HepG2 (cell line): Measurements from ENCODE around the gene KLKB1. TPM values are rescaled to one million over a fixed set of nuclear protein-coding genes. Genes with fewer than 3 reads are reported as not detected.

Experiments used
- ATAC-seq: fragments of 200-7000 bp; cut with Tn5 transposase; 3 replicates; pipeline ENCODE4 v1.9.1; 2020; ENCODE audit warnings: mild to moderate bottlenecking, moderate library complexity
- BruUV-seq: library from RNA; stranded (reverse); fragments of 400-500 nt; replicated peaks from 2 replicates; lab custom pipeline; 2021; lab: Mats Ljungman, UMichigan
- CTCF ChIA-PET: fragments of 300-600 bp; formaldehyde crosslinking; extraction: SDS; loops from one replicate; lab custom pipeline; 2021; ENCODE audit warnings: low total read pairs, inconsistent platforms, low intra/inter-chr PET ratio; lab: Yijun Ruan, JAX
- POLR2A ChIA-PET: fragments of 350-600 bp; sonication (Branson Sonifier 250); formaldehyde crosslinking; loops from one replicate; lab custom pipeline; 2020; ENCODE audit warnings: antibody characterized with exemption, inconsistent platforms; lab: Yijun Ruan, JAX
- DNase-seq: peaks from one replicate; pipeline ENCODE4 v3.0.0-alpha.2; 2015; ENCODE audit warnings: low spot score
- FAIRE-seq: peaks from 3 replicates; lab custom pipeline; 2011; peaks lifted over from hg19 to GRCh38; lab: Jason Lieb, UNC
- H2AFZ ChIP-seq: one replicate; pipeline ENCODE4 v1.6.1; 2011; ENCODE audit warnings: low read length, inconsistent platforms
- H3K27ac ChIP-seq: fragments of 300-600 bp; 3 replicates; pipeline ENCODE4 v1.8.0; 2011; ENCODE audit warnings: mixed run types, mild to moderate bottlenecking, mixed read lengths, low read length, inconsistent platforms; ENCODE audit not compliant: insufficient read depth; ENCODE audit errors: extremely low read length
- H3K27me3 ChIP-seq, 2 experiments: fragments of 200-600 bp in 1 of 2; 2 replicates in 1 of 2; 3 replicates in 1 of 2; pipeline versions ENCODE4 v1.6.0 to v1.8.0; 2011; ENCODE audit warnings: low read length in 2 of 2, mild to moderate bottlenecking in 2 of 2, moderate library complexity in 2 of 2, inconsistent platforms in 1 of 2; ENCODE audit not compliant: insufficient read depth in 2 of 2, control insufficient read depth in 1 of 2
- H3K36me3 ChIP-seq, 2 experiments: fragments of 200-600 bp in 1 of 2; replicated peaks in 1 of 2; 2 replicates in 1 of 2; 3 replicates in 1 of 2; pipeline versions ENCODE4 v1.5.1 to v1.8.0; 2011; ENCODE audit warnings: low read length in 2 of 2, inconsistent platforms in 1 of 2; ENCODE audit not compliant: insufficient read depth in 2 of 2, control insufficient read depth in 1 of 2
- H3K4me1 ChIP-seq: 2 replicates; pipeline ENCODE4 v1.5.1; 2012; ENCODE audit warnings: low read length, inconsistent platforms; ENCODE audit not compliant: insufficient read depth
- H3K4me2 ChIP-seq: 2 replicates; pipeline ENCODE4 v1.6.0; 2011; ENCODE audit warnings: low read depth, low read length, inconsistent platforms
- H3K4me3 ChIP-seq, 3 experiments: fragments of 200-600 bp in 1 of 3; sonication (generic), shearing (Covaris generic) in 1 of 3; replicated peaks in 1 of 3; 2 replicates each; pipeline ENCODE4 v1.5.1; 2011 to 2016; ENCODE audit warnings: low read length in 3 of 3, inconsistent platforms in 2 of 3, low read depth in 2 of 3, mild to moderate bottlenecking in 2 of 3, control low read depth in 1 of 3, mixed read lengths in 1 of 3; ENCODE audit not compliant: insufficient read depth in 1 of 3
- H3K79me2 ChIP-seq: one replicate; pipeline ENCODE4 v1.6.1; 2011; ENCODE audit warnings: low read length, inconsistent platforms; ENCODE audit not compliant: insufficient read depth
- H3K9ac ChIP-seq: 2 replicates; pipeline ENCODE4 v1.6.0; 2011; ENCODE audit warnings: mild to moderate bottlenecking, low read depth, low read length, inconsistent platforms; ENCODE audit not compliant: insufficient read depth
- H3K9me3 ChIP-seq: 2 replicates; pipeline ENCODE4 v1.5.1; 2012; ENCODE audit warnings: mild to moderate bottlenecking, low read length
- H4K20me1 ChIP-seq: 2 replicates; pipeline ENCODE4 v1.6.0; 2011; ENCODE audit warnings: inconsistent platforms, mild to moderate bottlenecking, low read length, moderate library complexity; ENCODE audit not compliant: insufficient read depth
- ARNT2 ChIP-seq: sonication (generic); formaldehyde crosslinking; IDR thresholded peaks from 2 replicates; pipeline ENCODE4 v1.8.0; 2022; ENCODE audit warnings: mild to moderate bottlenecking, low read depth, missing genetic modification reagents, moderate library complexity
- GPN1 ChIP-seq: sonication (generic); formaldehyde crosslinking; IDR thresholded peaks from 2 replicates; pipeline ENCODE4 v1.5.1; 2020; ENCODE audit warnings: missing genetic modification reagents, borderline replicate concordance
- HNF4A ChIP-seq: sonication (generic); formaldehyde crosslinking; IDR thresholded peaks from 2 replicates; pipeline ENCODE4 v1.4.0; 2020; ENCODE audit warnings: missing genetic modification reagents
- JUN ChIP-seq: sonication (generic); formaldehyde crosslinking; IDR thresholded peaks from 2 replicates; pipeline ENCODE4 v1.4.0; 2020; ENCODE audit warnings: mild to moderate bottlenecking, missing genetic modification reagents
- MED13 ChIP-seq: sonication (generic); formaldehyde crosslinking; IDR thresholded peaks from 2 replicates; pipeline ENCODE4 v1.5.0; 2020; ENCODE audit warnings: missing genetic modification reagents
- MIER3 ChIP-seq: IDR thresholded peaks from 2 replicates; pipeline ENCODE4 v1.6.1; 2016; ENCODE audit warnings: missing compliant biosample characterization, borderline replicate concordance
- NR2F1 ChIP-seq, 2 experiments: fragments of 450-650 bp in 1 of 2; formaldehyde crosslinking in 1 of 2; IDR thresholded peaks; 2 replicates each; pipeline versions ENCODE4 v1.5.0 to v1.6.1; 2016 to 2020; ENCODE audit warnings: mild to moderate bottlenecking in 1 of 2, missing compliant biosample characterization in 1 of 2, missing genetic modification reagents in 1 of 2, moderate library complexity in 1 of 2
- POLR2AphosphoS2 ChIP-seq: IDR thresholded peaks from 2 replicates; pipeline ENCODE4 v1.6.1; 2011; ENCODE audit warnings: low read depth, low read length, improper control_type of control experiment
- RBFOX2 ChIP-seq: fragments of 200-400 bp; formaldehyde crosslinking; IDR thresholded peaks from 2 replicates; pipeline ENCODE4 v1.6.1; 2017; ENCODE audit warnings: low read depth, mild to moderate bottlenecking, low read length
- SP4 ChIP-seq: sonication (generic); formaldehyde crosslinking; IDR thresholded peaks from 2 replicates; pipeline ENCODE4 v1.8.1; 2023; ENCODE audit warnings: mild to moderate bottlenecking, missing genetic modification reagents
- ZBTB20 ChIP-seq: sonication (generic); formaldehyde crosslinking; IDR thresholded peaks from 2 replicates; pipeline ENCODE4 v1.8.1; 2023; ENCODE audit warnings: missing genetic modification reagents, low read depth, mild to moderate bottlenecking, borderline replicate concordance
- ZNF329 ChIP-seq: sonication (generic); formaldehyde crosslinking; IDR thresholded peaks from 2 replicates; pipeline ENCODE4 v1.9.0; 2021; ENCODE audit warnings: low read depth, mild to moderate bottlenecking, missing genetic modification reagents
- ZNF607 ChIP-seq: sonication (generic); formaldehyde crosslinking; IDR thresholded peaks from 2 replicates; pipeline ENCODE4 v1.5.1; 2020; ENCODE audit warnings: missing genetic modification reagents, mild to moderate bottlenecking, borderline replicate concordance
- ZNF773 ChIP-seq: sonication (generic); formaldehyde crosslinking; IDR thresholded peaks from 2 replicates; pipeline ENCODE4 v1.4.0; 2020; ENCODE audit warnings: missing genetic modification reagents, borderline replicate concordance
- whole genome bisulfite sequencing: methylation state at CpG from one replicate; pipeline ENCODE4 v1.1.6; 2017; ENCODE audit warnings: low lambda C conversion rate; 5-methylcytosine and 5-hydroxymethylcytosine counted together
- in situ Hi-C: cut with HindIII; loops from 2 replicates; pipeline ENCODE4 v1.10.0; 2017; ENCODE audit warnings: low pct_unique_long_range_greater_than_20kb; ENCODE audit not compliant: extremely low pct_ligation_motif_present
- intact Hi-C: fragments of 100-400 bp; cut with micrococcal nuclease; formaldehyde crosslinking; loops from one replicate; pipeline ENCODE4 v1.10.0; 2022; ENCODE audit not compliant: unreplicated experiment
- polyA plus RNA-seq, 8 experiments: library from polyadenylated mRNA; depleted of rRNA in 3 of 8; stranded (reverse) in 7 of 8; unstranded in 1 of 8; fragments of >200 nt; fragmentation: Illumina TruSeq in 4 of 8; extraction: Trizol in 4 of 8; gene quantifications; 2 replicates each; pipeline versions ENCODE4 v1.2.1 to v1.2.3, GENCODE V29; 2011 to 2016; ENCODE audit warnings: low read depth in 4 of 8, missing spikeins in 1 of 8, mixed read lengths in 1 of 8; ENCODE audit not compliant: insufficient read depth in 1 of 8
- total RNA-seq, 5 experiments: library from RNA; depleted of rRNA; stranded (reverse); fragments of >200 nt; fragmentation: Illumina TruSeq; extraction: Trizol; gene quantifications; 2 replicates each; pipeline ENCODE4 v1.2.3, GENCODE V29; 2016; ENCODE audit warnings: low read depth in 1 of 5
- TF ChIP-seq, protein P1 (sequence below): sonication (generic); formaldehyde crosslinking; IDR thresholded peaks from 2 replicates; pipeline ENCODE4 v1.4.0; 2020; ENCODE audit warnings: missing genetic modification reagents
- TF ChIP-seq, protein P2 (sequence below): sonication (generic); formaldehyde crosslinking; IDR thresholded peaks from 2 replicates; pipeline ENCODE4 v1.5.0; 2020; ENCODE audit warnings: mild to moderate bottlenecking, missing genetic modification reagents

Gene KLKB1
- total and polyA plus RNA-seq, 2 of the 13 experiments (the other 11 are each of a cell fraction or from before 2014, with no cell fraction given) = 0.26 to 0.49 TPM

DNA sequence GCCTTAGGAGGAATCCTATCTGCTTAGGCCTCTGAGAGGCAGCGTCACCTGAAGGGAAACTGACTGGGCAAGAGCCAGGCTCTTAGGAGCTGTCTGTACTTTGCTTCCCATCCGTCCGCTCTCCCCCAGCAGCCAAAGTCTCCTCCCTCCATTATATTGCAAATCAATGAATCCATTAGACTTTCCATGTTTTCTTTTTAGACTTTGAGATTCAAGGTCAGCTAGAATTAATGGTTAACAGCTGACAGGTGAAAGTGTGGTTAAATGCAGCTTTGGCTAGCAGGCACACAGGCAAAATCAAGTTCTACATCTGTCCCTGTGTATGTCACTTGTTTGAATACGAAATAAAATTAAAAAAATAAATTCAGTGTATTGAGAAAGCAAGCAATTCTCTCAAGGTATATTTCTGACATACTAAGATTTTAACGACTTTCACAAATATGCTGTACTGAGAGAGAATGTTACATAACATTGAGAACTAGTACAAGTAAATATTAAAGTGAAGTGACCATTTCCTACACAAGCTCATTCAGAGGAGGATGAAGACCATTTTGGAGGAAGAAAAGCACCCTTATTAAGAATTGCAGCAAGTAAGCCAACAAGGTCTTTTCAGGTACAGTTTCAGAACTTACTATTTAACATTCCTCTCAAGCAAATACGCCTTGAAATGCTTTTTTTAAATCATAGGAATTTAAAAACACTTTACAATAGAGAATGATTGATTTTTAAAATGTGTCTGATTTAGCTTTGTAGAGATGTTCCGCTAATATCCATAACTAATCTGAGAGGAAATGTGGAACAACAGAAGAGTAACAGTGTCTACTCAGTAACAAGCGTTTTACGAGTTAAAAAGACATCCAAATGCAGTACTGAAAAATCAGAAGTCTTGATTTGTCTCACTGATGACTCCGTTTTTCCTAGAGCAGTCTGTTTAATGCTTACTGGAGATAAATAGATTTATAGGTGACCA, 38.7 kb downstream of the KLKB1 start, which contains the start of gene F11:
Gene F11, plus strand, starts transcription at position 507 of the 970 bp plus-strand sequence. CDS start 948 bp downstream, outside the sequence.
- WGBS = 0% methylated on average over 10 of the region's 10 CpGs
- in situ Hi-C loops (no loop called here), intact Hi-C loops (loop anchor here (1.0 to 10.0 kb wide), 3 partner anchors 8 to 439 kb away; partner anchors contain the start of gene CYP4V2)
- Histone ChIP-seq H3K27ac (peak within 1 kb of the TSS; percentile 85), H3K9me3 (no peaks in the 10 kb centered on the region), H3K4me2 (peak within 1 kb of the TSS; percentile 68), H3K4me3 (peak within 1 kb of the TSS; percentile 64 to 86 (median 69)), H3K79me2 (peaks cover 9% of the 10 kb centered on the region), H4K20me1 (no peaks in the 10 kb centered on the region), H3K9ac (peak within 1 kb of the TSS; percentile 74), H3K36me3 (no peaks in the 10 kb centered on the region), H3K4me1 (peaks cover 57% of the 10 kb centered on the region), H3K27me3 (no peaks in the 10 kb centered on the region), H2AFZ (no peak within 1 kb of the TSS)
- peak; percentile 92 for FAIRE-seq
- peak; percentile 71 for ATAC-seq
- DNase-seq = peak; percentile 80
- BruUV-seq = TSS peak; percentile 96
- ChIA-PET POLR2A (interaction anchor here (0.6 to 2.0 kb wide), 16 partner anchors 10 to 698 kb away, joined by 3 to 10 read pairs (median 3); partner anchors contain the start of gene CYP4V2), CTCF (no interaction called here)
- TF ChIP-seq RBFOX2 (peak; percentile 50), NR2F1 (CRISPR knock-in tag; IDR thresholded peaks at IDR 0.05) (no peak), HNF4A (CRISPR knock-in tag) (peak; percentile 80), MED13 (CRISPR knock-in tag) (no peak), ZNF773 (no peak), MIER3 (0 out of 2 replicates have a peak, but pooled peaks have one; percentile 23), ARNT2 (CRISPR knock-in tag) (no peak), POLR2AphosphoS2 (no peak), JUN (CRISPR knock-in tag) (no peak), SP4 (CRISPR knock-in tag) (no peak), ZNF607 (CRISPR knock-in tag) (0 out of 2 replicates have a peak, but pooled peaks have one; percentile 21), GPN1 (CRISPR knock-in tag) (no peak), ZNF329 (no peak), ZBTB20 (0 out of 2 replicates have a peak, but pooled peaks have one; percentile 52)
- TF ChIP-seq, protein P1, sequence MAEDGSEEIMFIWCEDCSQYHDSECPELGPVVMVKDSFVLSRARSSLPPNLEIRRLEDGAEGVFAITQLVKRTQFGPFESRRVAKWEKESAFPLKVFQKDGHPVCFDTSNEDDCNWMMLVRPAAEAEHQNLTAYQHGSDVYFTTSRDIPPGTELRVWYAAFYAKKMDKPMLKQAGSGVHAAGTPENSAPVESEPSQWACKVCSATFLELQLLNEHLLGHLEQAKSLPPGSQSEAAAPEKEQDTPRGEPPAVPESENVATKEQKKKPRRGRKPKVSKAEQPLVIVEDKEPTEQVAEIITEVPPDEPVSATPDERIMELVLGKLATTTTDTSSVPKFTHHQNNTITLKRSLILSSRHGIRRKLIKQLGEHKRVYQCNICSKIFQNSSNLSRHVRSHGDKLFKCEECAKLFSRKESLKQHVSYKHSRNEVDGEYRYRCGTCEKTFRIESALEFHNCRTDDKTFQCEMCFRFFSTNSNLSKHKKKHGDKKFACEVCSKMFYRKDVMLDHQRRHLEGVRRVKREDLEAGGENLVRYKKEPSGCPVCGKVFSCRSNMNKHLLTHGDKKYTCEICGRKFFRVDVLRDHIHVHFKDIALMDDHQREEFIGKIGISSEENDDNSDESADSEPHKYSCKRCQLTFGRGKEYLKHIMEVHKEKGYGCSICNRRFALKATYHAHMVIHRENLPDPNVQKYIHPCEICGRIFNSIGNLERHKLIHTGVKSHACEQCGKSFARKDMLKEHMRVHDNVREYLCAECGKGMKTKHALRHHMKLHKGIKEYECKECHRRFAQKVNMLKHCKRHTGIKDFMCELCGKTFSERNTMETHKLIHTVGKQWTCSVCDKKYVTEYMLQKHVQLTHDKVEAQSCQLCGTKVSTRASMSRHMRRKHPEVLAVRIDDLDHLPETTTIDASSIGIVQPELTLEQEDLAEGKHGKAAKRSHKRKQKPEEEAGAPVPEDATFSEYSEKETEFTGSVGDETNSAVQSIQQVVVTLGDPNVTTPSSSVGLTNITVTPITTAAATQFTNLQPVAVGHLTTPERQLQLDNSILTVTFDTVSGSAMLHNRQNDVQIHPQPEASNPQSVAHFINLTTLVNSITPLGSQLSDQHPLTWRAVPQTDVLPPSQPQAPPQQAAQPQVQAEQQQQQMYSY = peak; percentile 81
- TF ChIP-seq, protein P2, sequence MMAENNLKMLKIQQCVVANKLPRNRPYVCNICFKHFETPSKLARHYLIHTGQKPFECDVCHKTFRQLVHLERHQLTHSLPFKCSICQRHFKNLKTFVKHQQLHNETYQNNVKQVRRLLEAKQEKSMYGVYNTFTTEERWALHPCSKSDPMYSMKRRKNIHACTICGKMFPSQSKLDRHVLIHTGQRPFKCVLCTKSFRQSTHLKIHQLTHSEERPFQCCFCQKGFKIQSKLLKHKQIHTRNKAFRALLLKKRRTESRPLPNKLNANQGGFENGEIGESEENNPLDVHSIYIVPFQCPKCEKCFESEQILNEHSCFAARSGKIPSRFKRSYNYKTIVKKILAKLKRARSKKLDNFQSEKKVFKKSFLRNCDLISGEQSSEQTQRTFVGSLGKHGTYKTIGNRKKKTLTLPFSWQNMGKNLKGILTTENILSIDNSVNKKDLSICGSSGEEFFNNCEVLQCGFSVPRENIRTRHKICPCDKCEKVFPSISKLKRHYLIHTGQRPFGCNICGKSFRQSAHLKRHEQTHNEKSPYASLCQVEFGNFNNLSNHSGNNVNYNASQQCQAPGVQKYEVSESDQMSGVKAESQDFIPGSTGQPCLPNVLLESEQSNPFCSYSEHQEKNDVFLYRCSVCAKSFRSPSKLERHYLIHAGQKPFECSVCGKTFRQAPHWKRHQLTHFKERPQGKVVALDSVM (CRISPR knock-in tag) = peak; percentile 19; the same call in 1 of the 2 replicates
